8988T (cell line): Measurements from ENCODE around the gene ANKRA2.
"Not testable (repeated sequence)": the region's sequence is repeated elsewhere in the genome, so short reads cannot be mapped to it uniquely, and the experiment has no call there.

Experiments
- DNase-seq: peaks from one replicate; pipeline ENCODE4 v3.0.0; 2011

Gene ANKRA2

GRCh38 chr5:73545403-73545779, 20.0 kb downstream of the ANKRA2 start:
- no peak for DNase-seq

- DNase-seq = no peak
Observed at GRCh38 chr5:73544429-73545402, 20.7 kb downstream of the ANKRA2 start.

GRCh38 chr5:73542020-73542419, 23.4 kb downstream of the ANKRA2 start:
- no peak for DNase-seq

GRCh38 chr5:73540192-73540591, 25.2 kb downstream of the ANKRA2 start:
- DNase-seq = no peak

GRCh38 chr5:73539730-73540129, 25.7 kb downstream of the ANKRA2 start:
- no peak for DNase-seq

DNA sequence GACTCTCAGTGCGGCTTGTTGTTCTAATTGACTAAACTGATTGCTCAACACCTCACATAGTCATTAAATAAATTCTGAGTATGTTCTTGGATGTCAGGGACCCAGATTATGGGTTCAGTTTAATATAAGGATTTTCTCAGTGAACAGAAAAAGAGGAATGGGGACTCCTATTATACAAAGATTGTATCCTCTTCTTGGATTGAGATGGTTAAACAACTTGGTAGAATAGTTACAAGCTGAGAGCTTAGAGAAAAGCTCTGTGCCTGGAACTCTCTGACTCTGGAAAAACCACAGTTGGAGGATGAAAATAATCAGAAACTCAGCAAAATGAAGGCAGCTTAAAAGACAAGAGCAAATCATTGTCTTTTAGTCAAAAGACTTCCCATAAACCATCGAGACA, 30.5 kb downstream of the ANKRA2 start:
- DNase-seq = no peak

- no peak for DNase-seq
Observed at GRCh38 chr5:73534011-73534644, 31.3 kb downstream of the ANKRA2 start.

- no peak for DNase-seq
Observed at GRCh38 chr5:73532195-73532594, 33.2 kb downstream of the ANKRA2 start.

DNA sequence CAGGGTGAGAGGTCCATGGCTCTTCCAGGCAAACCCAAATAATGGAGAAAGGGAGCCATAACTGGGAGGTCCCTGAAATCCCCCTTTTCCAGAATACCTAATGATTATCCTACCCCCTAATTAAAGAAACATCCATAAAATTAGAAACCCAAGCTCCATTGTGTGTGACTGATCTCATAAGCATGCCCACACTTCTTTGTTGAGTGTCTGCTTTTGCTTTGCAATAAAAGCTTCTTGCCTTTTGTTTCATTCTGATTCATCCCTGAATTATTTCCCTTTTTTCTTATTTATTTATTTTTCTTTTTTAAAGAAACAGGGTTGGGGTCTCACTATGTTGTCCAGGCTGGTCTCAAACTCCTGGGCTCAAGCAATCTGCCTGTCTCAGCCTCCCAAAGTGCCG, 34.1 kb downstream of the ANKRA2 start:
- no peak for DNase-seq

DNA sequence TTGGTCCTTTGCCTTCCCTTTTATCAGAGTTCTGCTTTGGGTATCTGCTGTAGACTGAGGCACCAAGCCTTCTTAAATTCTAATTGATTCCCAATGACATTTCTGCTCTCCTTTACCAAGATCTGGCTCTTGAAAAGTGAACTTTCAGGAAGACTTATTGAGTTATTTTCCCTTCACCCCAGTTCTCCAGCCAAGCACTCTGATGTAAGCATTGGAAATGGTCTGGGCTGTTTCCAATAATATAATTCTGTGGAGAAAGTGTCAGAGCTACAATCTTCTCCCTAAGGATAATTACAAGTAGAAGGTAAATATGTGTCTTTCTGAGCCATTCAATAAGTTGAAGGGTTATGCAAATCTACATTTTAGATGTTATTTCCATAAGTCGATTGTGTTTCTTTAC, 36.4 kb downstream of the ANKRA2 start:
- no peak for DNase-seq

DNA sequence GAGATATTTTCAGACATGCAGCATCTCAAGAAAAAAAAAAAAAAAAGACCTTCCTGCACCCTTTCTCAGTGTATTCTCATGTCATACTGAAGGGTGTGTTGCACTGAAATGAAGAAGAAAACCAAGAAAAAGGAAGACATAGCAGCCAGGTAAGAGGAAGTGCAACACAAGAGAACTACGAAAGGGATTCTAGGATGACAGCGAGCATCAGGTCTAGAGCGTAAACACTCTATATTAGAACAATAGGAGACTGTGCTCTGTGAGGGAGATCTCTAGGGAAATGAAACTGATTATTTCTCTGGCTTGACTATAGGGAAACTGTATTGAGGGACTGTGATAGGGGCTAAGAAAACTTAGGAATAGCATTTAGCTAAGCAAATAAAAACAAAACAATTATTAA, 37.2 kb downstream of the ANKRA2 start:
- DNase-seq = no peak

DNA sequence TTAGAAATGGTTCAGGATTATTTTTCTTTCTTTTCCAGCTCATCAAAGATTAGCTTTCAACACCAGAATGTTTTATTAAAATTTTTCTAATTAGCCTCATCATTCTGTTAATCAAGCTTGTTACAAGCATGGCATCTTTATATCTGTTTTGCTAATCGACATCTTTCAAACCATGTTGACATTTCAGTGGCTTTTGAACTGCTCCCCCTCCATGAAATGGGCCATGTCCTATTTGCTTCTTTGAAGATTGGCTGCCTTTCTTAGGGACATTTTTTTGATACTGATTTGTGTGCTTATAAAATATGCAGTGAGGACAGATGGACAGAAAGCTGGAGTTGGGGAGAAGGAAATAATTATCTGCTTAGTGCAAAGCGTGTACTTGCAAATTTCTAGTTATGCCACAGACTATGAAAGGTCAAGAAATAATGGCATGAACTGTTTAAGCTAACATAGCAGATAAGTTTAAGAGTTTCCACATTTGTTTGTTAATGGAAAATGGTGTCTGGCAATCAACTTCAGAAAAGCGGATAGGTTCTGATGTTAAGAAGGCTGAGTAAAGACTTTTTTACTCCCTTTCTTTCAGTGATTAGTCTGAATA, 39.7 kb downstream of the ANKRA2 start:
- DNase-seq = no peak

- no peak for DNase-seq
Observed at GRCh38 chr5:73523861-73524260, 41.6 kb downstream of the ANKRA2 start.

- no peak for DNase-seq
Observed at GRCh38 chr5:73522989-73523388, 42.5 kb downstream of the ANKRA2 start.

GRCh38 chr5:73519531-73520283, 45.7 kb downstream of the ANKRA2 start:
- DNase-seq = peak; percentile 67

DNA sequence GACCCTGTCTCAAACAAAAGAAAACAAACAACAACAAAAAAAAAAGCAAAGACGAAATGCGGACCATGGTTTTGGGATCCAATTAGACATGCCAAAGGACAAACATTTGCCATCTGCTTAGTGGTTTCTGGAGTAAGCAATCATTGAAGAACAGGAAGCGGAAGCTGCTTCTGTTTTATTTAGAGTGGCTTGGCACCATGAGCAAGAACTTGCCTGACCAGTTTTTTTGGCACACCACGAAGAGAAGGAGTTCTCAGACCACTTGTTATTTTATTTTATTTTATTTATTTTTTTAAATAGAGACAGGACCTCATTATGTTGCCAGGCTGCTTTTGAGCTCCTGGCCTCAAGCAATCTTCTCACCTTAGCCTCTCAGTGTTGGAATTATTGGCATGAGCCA, 50.2 kb downstream of the ANKRA2 start:
- no peak for DNase-seq

DNA sequence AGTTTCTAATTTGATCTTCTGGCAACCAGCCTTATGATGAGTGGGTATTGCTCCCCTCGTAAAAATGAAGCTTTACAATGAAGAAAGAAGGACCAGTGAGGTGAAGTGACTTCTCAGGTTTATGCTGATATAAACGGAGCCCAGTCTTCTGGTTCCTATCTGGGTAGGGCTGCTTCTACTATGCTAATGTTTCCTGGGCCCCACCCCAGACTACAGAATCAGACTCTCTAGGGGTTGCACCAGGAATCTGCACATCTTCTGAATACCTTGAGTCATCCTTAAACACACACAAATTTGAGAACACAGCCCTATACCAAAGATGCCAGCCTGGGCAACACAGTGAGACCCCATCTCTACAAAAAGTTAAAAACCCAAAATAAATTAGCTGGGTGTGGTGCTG, 51.0 kb downstream of the ANKRA2 start:
- DNase-seq = no peak

- DNase-seq = no peak
Observed at GRCh38 chr5:73513996-73514395, 51.4 kb downstream of the ANKRA2 start.

DNA sequence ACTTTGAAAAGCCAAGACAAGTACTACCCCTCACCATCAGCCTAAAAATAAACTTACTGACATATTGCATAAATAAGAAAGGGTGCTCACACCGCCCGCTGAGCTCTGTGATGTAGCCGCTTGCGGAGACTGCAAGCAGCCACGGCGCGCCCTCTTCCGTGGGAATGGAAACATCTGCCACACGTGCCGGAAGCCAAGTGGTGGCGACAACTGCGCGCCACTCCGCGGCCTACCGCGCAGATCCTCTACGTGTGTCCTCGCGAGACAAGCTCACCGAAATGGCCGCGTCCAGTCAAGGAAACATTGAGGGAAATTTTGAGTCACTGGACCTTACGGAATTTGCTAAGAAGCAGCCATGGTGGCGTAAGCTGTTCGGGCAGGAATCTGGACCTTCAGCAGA, 56.9 kb downstream of the ANKRA2 start:
- not testable (repeated sequence) for DNase-seq

- no peak for DNase-seq
Observed at GRCh38 chr5:73507062-73507461, 58.4 kb downstream of the ANKRA2 start.

GRCh38 chr5:73506459-73506955, 58.9 kb downstream of the ANKRA2 start:
- no peak for DNase-seq
